Liver (tissue), 9 donors: ENCODE data around the gene TMEM200B. TPM values are rescaled to one million over a fixed set of nuclear protein-coding genes. Genes with fewer than 3 reads are reported as not detected.

Source experiments
- DNase-seq: peaks from one replicate; pipeline ENCODE4 v3.0.0-alpha.2; 2017; ENCODE audit warnings: low spot score
- H3K27ac ChIP-seq, 2 donors: one replicate each; pipeline ENCODE4 v1.7.0; 2013; ENCODE audit warnings: inconsistent platforms in 2 of 2, low read length in 2 of 2, control low read depth in 1 of 2, low read depth in 1 of 2, mild to moderate bottlenecking in 1 of 2
- H3K27me3 ChIP-seq, 4 donors: one replicate each; pipeline versions ENCODE4 v1.6.1 to v1.7.0; 2013; ENCODE audit warnings: low read length in 3 of 4, inconsistent platforms in 1 of 4, mild to moderate bottlenecking in 1 of 4, moderate library complexity in 1 of 4; ENCODE audit not compliant: control insufficient read depth in 4 of 4, insufficient read depth in 4 of 4
- H3K36me3 ChIP-seq, 4 donors: one replicate each; pipeline versions ENCODE4 v1.6.1 to v1.7.0; 2013; ENCODE audit warnings: low read length in 3 of 4, mild to moderate bottlenecking in 3 of 4, low read depth in 1 of 4, moderate library complexity in 1 of 4; ENCODE audit not compliant: control insufficient read depth in 4 of 4, insufficient read depth in 3 of 4
- H3K4me1 ChIP-seq, 4 donors: one replicate each; pipeline versions ENCODE4 v1.6.1 to v1.7.0; 2013; ENCODE audit warnings: low read length in 3 of 4, mild to moderate bottlenecking in 3 of 4, moderate library complexity in 1 of 4; ENCODE audit not compliant: control insufficient read depth in 4 of 4, insufficient read depth in 4 of 4
- H3K4me3 ChIP-seq, 3 donors: one replicate each; pipeline versions ENCODE4 v1.6.1 to v1.7.0; 2013; ENCODE audit warnings: low read length in 3 of 3, control low read depth in 1 of 3, low read depth in 1 of 3, mild to moderate bottlenecking in 1 of 3
- H3K9ac ChIP-seq, 2 donors: one replicate each; pipeline ENCODE4 v1.7.0; 2013; ENCODE audit warnings: low read length in 2 of 2, mild to moderate bottlenecking in 2 of 2, moderate library complexity in 2 of 2, control low read depth in 1 of 2, low read depth in 1 of 2
- H3K9me3 ChIP-seq, 4 donors: one replicate each; pipeline versions ENCODE4 v1.6.1 to v1.7.0; 2013; ENCODE audit warnings: low read length in 3 of 4; ENCODE audit not compliant: control insufficient read depth in 4 of 4
- EGR1 ChIP-seq, 2 donors: IDR thresholded peaks; 2 replicates each; pipeline ENCODE4 v1.6.1; 2016 to 2018; ENCODE audit warnings: antibody characterized with exemption in 2 of 2, low read depth in 2 of 2
- FOXA2 ChIP-seq: IDR thresholded peaks from 2 replicates; pipeline ENCODE4 v1.6.1; 2016; ENCODE audit warnings: antibody characterized with exemption
- HNF4A ChIP-seq, 2 donors: conservative IDR thresholded peaks; 2 replicates each; pipeline ENCODE4 v1.6.1; 2016; ENCODE audit warnings: antibody characterized with exemption in 2 of 2, mild to moderate bottlenecking in 2 of 2
- HNF4G ChIP-seq: IDR thresholded peaks from 2 replicates; pipeline ENCODE4 v1.6.1; 2016; ENCODE audit warnings: antibody characterized with exemption
- JUND ChIP-seq, 2 donors: IDR thresholded peaks; 2 replicates each; pipeline ENCODE4 v1.6.1; 2016; ENCODE audit warnings: antibody characterized with exemption in 2 of 2
- NR2F2 ChIP-seq: IDR thresholded peaks from 2 replicates; pipeline ENCODE4 v1.6.1; 2016; ENCODE audit warnings: antibody characterized with exemption
- RAD21 ChIP-seq, 2 donors: IDR thresholded peaks; 2 replicates each; pipeline ENCODE4 v1.6.1; 2016; ENCODE audit warnings: antibody characterized with exemption in 2 of 2, mild to moderate bottlenecking in 2 of 2
- RXRA ChIP-seq, 2 donors: IDR thresholded peaks; 2 replicates each; pipeline ENCODE4 v1.6.1; 2017 to 2018; ENCODE audit warnings: antibody characterized with exemption in 2 of 2, mild to moderate bottlenecking in 1 of 2
- SP1 ChIP-seq: IDR thresholded peaks from 2 replicates; pipeline ENCODE4 v1.6.1; 2018; ENCODE audit warnings: antibody characterized with exemption, mild to moderate bottlenecking
- TAF1 ChIP-seq: conservative IDR thresholded peaks from 2 replicates; pipeline ENCODE4 v1.6.1; 2016; ENCODE audit warnings: antibody characterized with exemption, mild to moderate bottlenecking
- YY1 ChIP-seq: IDR thresholded peaks from 2 replicates; pipeline ENCODE4 v1.6.1; 2016; ENCODE audit warnings: antibody characterized with exemption, mild to moderate bottlenecking
- WGBS: extraction: QIAGEN DNeasy Blood & Tissue Kit; methylation state at CpG from one replicate; pipeline ENCODE4 v1.1.7; 2013; 5-methylcytosine and 5-hydroxymethylcytosine counted together
- polyA plus RNA-seq, 2 donors: library from polyadenylated mRNA; stranded (reverse) in 1 of 2; unstranded in 1 of 2; fragments of 200-250 nt in 1 of 2; fragments of >200 nt in 1 of 2; fragmentation: Nextera tagmentation in 1 of 2; extraction: Ambion mirVana in 1 of 2; gene quantifications; one replicate each; pipeline versions ENCODE4 v1.2.1 to v1.2.3, GENCODE V29; 2013 to 2015
- total RNA-seq, 2 donors: library from RNA; depleted of rRNA; stranded (reverse); fragments of >200 nt; gene quantifications; one replicate each; pipeline ENCODE4 v1.2.3, GENCODE V29; 2014
- TF ChIP-seq, protein P1 (sequence below): IDR thresholded peaks from 2 replicates; pipeline ENCODE4 v1.6.1; 2016; ENCODE audit warnings: antibody characterized with exemption
- TF ChIP-seq, protein P2 (sequence below): fragments of 150-350 bp; IDR thresholded peaks from 2 replicates; pipeline ENCODE4 v1.5.1; 2017; ENCODE audit warnings: improper control_type of control experiment, low read depth, low read length; ENCODE audit not compliant: missing input control
- TF ChIP-seq, protein P3 (sequence below): IDR thresholded peaks from 2 replicates; pipeline ENCODE4 v1.6.1; 2016; ENCODE audit warnings: antibody characterized with exemption
- TF ChIP-seq, protein P4 (sequence below): IDR thresholded peaks from 2 replicates; pipeline ENCODE4 v1.6.1; 2016; ENCODE audit warnings: antibody characterized with exemption
- TF ChIP-seq, protein P5 (sequence below): IDR thresholded peaks from 2 replicates; pipeline ENCODE4 v1.6.1; 2016; ENCODE audit warnings: antibody characterized with exemption, mild to moderate bottlenecking
- donor health status: healthy.
- donor health status: healthy.
- donor health status: healthy.
- donor health status: healthy.
- donor health status: healthy.

Gene TMEM200B
- total and polyA plus RNA-seq, 4 donors = 0.84 to 4.5 (median 1.5) TPM

DNA sequence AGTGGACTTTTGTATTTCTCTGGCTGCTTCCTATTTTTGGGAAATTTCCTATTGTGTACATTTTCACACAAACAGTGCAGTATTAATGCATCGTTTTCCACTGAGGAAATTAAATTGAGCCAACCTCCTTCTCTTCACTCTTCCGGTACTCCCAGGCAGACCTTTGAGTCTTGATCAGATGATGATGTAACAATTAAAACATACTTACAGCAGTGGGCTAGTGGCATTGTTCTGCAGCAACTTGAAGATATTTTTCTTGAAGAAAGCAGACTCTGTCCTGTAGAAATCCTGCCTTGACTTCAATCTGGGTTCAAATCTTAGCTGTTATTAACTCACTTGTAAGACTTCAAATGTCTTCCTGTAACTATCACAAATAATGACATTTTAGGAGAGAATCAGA, 19.0 kb upstream of the TMEM200B start (continued):
- TF ChIP-seq HNF4A (conservative IDR thresholded peaks at IDR 0.05) (no peak), TAF1 (no peak)
- TF ChIP-seq, protein P1, sequence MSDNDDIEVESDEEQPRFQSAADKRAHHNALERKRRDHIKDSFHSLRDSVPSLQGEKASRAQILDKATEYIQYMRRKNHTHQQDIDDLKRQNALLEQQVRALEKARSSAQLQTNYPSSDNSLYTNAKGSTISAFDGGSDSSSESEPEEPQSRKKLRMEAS = no peak

DNA sequence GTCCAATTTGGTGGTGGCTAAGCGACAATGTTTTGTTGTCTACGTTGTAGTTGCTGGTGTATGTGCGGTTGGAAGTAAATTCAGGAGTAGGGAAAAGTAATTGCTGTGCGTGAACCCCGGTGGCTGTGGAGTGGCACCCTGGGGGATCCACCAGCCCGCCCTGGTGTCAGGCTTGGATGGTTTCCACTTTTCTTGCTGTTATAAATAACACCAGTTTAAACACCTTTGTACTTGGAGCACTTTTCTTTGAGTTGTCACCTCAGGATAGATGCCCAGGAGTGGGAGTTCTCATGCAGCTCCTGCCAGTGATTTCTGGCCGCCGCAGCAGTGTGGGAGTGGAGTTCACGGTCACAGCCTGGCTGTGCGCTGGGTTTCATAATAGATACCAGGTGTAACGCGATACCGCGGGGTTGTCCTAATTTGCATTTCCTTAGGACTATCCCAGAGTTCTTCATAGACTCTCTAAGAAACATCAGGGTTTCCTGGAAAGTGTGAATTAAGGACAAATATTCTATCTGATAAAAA, 12.8 kb upstream of the TMEM200B start:
- TF ChIP-seq, protein P2, sequence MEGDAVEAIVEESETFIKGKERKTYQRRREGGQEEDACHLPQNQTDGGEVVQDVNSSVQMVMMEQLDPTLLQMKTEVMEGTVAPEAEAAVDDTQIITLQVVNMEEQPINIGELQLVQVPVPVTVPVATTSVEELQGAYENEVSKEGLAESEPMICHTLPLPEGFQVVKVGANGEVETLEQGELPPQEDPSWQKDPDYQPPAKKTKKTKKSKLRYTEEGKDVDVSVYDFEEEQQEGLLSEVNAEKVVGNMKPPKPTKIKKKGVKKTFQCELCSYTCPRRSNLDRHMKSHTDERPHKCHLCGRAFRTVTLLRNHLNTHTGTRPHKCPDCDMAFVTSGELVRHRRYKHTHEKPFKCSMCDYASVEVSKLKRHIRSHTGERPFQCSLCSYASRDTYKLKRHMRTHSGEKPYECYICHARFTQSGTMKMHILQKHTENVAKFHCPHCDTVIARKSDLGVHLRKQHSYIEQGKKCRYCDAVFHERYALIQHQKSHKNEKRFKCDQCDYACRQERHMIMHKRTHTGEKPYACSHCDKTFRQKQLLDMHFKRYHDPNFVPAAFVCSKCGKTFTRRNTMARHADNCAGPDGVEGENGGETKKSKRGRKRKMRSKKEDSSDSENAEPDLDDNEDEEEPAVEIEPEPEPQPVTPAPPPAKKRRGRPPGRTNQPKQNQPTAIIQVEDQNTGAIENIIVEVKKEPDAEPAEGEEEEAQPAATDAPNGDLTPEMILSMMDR = no peak
- TF ChIP-seq RXRA (IDR thresholded peaks at IDR 0.05) (peak; percentile 78 to 82), HNF4G (no peak), FOXA2 (peak; percentile 28), NR2F2 (no peak), YY1 (peak; percentile 39), SP1 (peak; percentile 70), TAF1 (no peak), RAD21 (IDR thresholded peaks at IDR 0.05) (peak; percentile 35 to 46), JUND (IDR thresholded peaks at IDR 0.05) (peak in 1 of 2 donors; percentile 29), EGR1 (IDR thresholded peaks at IDR 0.05; ENCODE audit: low read depth in 2 of 2) (peak; percentile 17 to 23), HNF4A (conservative IDR thresholded peaks at IDR 0.05) (peak; percentile 61 to 74)
- TF ChIP-seq, protein P3, sequence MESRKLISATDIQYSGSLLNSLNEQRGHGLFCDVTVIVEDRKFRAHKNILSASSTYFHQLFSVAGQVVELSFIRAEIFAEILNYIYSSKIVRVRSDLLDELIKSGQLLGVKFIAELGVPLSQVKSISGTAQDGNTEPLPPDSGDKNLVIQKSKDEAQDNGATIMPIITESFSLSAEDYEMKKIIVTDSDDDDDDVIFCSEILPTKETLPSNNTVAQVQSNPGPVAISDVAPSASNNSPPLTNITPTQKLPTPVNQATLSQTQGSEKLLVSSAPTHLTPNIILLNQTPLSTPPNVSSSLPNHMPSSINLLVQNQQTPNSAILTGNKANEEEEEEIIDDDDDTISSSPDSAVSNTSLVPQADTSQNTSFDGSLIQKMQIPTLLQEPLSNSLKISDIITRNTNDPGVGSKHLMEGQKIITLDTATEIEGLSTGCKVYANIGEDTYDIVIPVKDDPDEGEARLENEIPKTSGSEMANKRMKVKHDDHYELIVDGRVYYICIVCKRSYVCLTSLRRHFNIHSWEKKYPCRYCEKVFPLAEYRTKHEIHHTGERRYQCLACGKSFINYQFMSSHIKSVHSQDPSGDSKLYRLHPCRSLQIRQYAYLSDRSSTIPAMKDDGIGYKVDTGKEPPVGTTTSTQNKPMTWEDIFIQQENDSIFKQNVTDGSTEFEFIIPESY = peak; percentile 13
- TF ChIP-seq, protein P4, sequence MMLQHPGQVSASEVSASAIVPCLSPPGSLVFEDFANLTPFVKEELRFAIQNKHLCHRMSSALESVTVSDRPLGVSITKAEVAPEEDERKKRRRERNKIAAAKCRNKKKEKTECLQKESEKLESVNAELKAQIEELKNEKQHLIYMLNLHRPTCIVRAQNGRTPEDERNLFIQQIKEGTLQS = peak; percentile 19
- TF ChIP-seq, protein P5, sequence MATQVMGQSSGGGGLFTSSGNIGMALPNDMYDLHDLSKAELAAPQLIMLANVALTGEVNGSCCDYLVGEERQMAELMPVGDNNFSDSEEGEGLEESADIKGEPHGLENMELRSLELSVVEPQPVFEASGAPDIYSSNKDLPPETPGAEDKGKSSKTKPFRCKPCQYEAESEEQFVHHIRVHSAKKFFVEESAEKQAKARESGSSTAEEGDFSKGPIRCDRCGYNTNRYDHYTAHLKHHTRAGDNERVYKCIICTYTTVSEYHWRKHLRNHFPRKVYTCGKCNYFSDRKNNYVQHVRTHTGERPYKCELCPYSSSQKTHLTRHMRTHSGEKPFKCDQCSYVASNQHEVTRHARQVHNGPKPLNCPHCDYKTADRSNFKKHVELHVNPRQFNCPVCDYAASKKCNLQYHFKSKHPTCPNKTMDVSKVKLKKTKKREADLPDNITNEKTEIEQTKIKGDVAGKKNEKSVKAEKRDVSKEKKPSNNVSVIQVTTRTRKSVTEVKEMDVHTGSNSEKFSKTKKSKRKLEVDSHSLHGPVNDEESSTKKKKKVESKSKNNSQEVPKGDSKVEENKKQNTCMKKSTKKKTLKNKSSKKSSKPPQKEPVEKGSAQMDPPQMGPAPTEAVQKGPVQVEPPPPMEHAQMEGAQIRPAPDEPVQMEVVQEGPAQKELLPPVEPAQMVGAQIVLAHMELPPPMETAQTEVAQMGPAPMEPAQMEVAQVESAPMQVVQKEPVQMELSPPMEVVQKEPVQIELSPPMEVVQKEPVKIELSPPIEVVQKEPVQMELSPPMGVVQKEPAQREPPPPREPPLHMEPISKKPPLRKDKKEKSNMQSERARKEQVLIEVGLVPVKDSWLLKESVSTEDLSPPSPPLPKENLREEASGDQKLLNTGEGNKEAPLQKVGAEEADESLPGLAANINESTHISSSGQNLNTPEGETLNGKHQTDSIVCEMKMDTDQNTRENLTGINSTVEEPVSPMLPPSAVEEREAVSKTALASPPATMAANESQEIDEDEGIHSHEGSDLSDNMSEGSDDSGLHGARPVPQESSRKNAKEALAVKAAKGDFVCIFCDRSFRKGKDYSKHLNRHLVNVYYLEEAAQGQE = peak; percentile 31
- TF ChIP-seq, protein P1 = peak; percentile 32
- Histone ChIP-seq H3K27me3 (no peaks in the 10 kb centered on the region), H3K27ac (peak overlapping the region; percentile 23 to 47), H3K4me1 (peaks cover 0 to 10% (median 5%) of the 10 kb centered on the region in 4 donors), H3K9ac (no peak overlapping the region), H3K36me3 (no peaks in the 10 kb centered on the region), H3K4me3 (no peak overlapping the region), H3K9me3 (no peaks in the 10 kb centered on the region)
- WGBS = 32% methylated on average over 14 of the region's 14 CpGs
- DNase-seq = no peak
